GM19193 (cell line): ENCODE results near the gene MAP2K7.
A peak's percentile ranks its signal among the peaks of the same experiment; 100 is the strongest.

Experiments
- POLR2A ChIP-seq: IDR thresholded peaks from 4 replicates; pipeline ENCODE4 v1.6.1; 2011; ENCODE audit not compliant: insufficient read depth, insufficient read length; ENCODE audit errors: extremely low read depth

The MAP2K7 gene

GRCh38 chr19:7924651-7925170 is 21.0 kb downstream of the MAP2K7 start:
- no peak for TF ChIP-seq POLR2A

GRCh38 chr19:7925171-7925851 is 21.6 kb downstream of the MAP2K7 start:
- TF ChIP-seq POLR2A: no peak

GRCh38 chr19:7926021-7926726 is 22.5 kb downstream of the MAP2K7 start, which contains the start of gene CTXN1:
Gene CTXN1 (minus strand): TSS chr19:7926135. CDS start chr19:7925538, 597 bp downstream.
- peak; percentile 12 for TF ChIP-seq POLR2A

DNA sequence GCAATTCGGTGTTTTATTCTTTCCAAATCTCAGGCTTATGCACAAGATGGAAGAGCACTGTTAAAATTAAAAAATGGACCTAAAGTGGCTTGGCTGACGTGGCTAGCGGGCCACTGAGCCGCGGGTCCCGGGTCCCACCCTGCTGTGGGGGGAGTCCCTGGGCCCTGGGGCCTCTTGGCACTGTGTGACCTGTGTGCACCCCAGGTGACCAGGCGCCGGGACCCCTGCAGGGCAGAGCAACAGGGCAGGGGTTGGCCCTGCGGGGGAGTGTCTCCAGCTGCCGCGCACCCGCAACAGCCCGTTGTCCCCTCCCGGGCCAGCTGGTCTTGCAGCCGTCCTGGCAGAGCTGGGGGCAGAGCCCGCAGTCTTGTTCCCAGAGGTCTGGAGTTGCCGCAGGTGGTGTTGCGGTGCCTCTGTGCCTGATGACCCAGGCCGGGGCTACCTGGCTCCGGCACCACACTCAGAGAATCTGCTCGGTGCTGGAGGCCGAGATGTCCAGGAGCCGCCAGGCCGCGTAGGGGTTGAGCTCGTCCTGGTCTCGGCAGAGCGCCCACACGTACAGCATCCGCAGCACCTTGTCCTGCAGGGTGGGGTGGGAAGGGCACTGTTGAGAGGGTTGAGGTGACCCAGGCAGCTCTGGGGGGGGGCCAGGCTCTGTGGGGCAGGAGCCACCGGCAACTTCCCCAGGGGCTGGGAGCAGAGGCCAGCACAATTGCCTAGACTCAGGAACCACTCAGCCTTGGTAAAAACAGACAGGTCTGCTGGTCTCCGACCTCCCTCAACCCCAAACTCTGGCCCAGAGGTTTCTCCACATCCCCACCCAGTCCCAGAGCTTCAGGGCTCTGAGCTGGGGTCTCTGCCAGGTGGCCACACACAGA is 23.3 kb downstream of the MAP2K7 start:
- peak; percentile 0 for TF ChIP-seq POLR2A

- peak; percentile 12 for TF ChIP-seq POLR2A
These were observed 24.1 kb downstream of the MAP2K7 start for GRCh38 chr19:7927605-7928333.

GRCh38 chr19:7928334-7928706 is 24.6 kb downstream of the MAP2K7 start:
- no peak for TF ChIP-seq POLR2A

GRCh38 chr19:7928741-7929701 is 25.3 kb downstream of the MAP2K7 start:
- TF ChIP-seq POLR2A: no peak

DNA sequence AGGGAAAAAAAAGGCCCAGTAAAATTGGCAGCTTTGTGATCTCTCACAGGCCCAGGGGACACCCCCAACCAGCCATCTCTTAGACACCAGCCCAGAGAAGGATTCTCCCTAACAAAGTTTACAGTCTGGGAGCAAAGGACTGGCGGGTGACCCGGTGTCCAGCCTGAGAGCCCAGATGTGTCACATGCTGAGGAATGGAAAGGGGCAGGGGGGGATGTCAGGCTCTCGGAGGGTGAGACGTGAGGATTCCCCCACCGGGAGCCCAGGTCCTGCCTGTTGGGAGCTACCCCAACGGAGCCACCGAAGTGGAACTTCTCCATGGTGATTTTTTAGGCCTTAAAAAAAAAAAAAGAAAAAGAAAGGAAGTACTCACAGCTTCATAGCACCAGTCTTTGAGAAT is 27.1 kb downstream of the MAP2K7 start:
- TF ChIP-seq POLR2A: no peak

GRCh38 chr19:7931221-7932061 is 27.8 kb downstream of the MAP2K7 start:
- no peak for TF ChIP-seq POLR2A

GRCh38 chr19:7932276-7932929 is 28.7 kb downstream of the MAP2K7 start:
- TF ChIP-seq POLR2A: no peak

GRCh38 chr19:7932930-7933300 is 29.2 kb downstream of the MAP2K7 start:
- no peak for TF ChIP-seq POLR2A

GRCh38 chr19:7933411-7933810 is 29.7 kb downstream of the MAP2K7 start:
- TF ChIP-seq POLR2A: no peak

- TF ChIP-seq POLR2A: no peak
These were observed 30.4 kb downstream of the MAP2K7 start for GRCh38 chr19:7933828-7934725.
